GM18526 (cell line): Measurements from ENCODE around the gene EIF4G1.

Experiments
- POLR2A ChIP-seq: IDR thresholded peaks from 3 replicates; pipeline ENCODE4 v1.6.1; 2011; ENCODE audit not compliant: insufficient read length; ENCODE audit errors: extremely low read depth

EIF4G1 gene

DNA sequence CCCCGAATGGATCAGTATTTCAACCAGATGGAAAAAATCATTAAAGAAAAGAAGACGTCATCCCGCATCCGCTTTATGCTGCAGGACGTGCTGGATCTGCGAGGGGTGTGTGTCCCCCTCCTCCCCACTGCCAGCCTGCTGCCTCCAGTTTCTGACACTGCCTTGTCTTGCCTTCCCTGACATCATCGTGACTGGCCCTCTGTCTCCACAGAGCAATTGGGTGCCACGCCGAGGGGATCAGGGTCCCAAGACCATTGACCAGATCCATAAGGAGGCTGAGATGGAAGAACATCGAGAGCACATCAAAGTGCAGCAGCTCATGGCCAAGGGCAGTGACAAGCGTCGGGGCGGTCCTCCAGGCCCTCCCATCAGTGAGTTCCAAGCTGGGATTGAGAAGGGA lies 10.9 kb downstream of the EIF4G1 start:
- TF ChIP-seq POLR2A = no peak

DNA sequence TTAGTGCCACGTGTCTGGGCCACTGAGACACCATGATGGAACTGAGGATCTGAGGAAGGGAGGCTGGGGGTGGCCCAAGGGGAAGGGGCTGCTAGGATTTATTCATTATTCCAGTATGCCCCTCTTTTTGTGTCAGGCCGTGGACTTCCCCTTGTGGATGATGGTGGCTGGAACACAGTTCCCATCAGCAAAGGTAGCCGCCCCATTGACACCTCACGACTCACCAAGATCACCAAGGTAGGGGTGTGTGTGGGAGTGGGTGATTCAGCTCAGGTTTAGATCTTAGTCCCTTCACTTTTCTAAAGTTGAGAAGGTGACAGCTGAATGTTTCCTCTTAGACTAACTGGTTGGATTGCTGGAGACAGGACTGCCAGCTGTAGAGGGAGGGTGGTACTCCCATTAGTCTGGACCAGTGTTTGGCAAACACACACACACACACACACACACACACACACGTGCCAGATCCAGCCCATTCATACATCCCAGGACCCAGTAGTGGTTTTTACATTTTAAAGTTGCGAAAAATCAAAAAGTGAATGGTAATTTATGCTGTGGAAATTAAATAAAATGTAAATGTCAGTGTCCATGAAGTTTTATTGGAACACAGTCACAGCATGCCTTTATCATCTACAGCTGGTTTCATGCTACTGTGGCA lies 11.4 kb downstream of the EIF4G1 start:
- no peak for TF ChIP-seq POLR2A

DNA sequence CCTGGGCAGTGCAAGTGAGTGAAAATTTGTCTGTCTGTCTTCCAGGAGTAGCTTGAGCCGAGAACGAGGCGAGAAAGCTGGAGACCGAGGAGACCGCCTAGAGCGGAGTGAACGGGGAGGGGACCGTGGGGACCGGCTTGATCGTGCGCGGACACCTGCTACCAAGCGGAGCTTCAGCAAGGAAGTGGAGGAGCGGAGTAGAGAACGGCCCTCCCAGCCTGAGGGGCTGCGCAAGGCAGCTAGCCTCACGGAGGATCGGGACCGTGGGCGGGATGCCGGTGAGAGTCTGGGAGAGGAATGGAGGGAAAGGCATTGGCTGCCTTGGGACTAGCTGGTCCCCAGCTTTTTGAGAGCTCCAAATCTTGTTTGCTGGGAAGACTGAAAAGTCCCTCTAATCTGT lies 12.8 kb downstream of the EIF4G1 start:
- TF ChIP-seq POLR2A = no peak

DNA sequence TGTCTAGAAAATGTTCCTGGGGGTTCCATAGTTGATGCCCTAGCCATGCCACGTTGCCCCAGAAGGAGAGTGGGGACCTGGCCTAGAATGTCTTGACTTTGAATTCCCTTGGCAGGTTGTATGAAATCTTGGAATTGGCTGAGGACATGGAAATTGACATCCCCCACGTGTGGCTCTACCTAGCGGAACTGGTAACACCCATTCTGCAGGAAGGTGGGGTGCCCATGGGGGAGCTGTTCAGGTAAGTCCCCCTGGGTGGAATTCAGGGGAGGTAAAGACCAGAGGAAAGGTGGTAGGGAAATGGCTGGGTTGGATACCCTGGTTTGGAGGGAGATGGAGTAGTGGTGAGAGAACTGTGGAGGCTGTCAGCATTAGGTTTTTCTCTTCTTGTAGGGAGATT lies 14.1 kb downstream of the EIF4G1 start:
- no peak for TF ChIP-seq POLR2A

DNA sequence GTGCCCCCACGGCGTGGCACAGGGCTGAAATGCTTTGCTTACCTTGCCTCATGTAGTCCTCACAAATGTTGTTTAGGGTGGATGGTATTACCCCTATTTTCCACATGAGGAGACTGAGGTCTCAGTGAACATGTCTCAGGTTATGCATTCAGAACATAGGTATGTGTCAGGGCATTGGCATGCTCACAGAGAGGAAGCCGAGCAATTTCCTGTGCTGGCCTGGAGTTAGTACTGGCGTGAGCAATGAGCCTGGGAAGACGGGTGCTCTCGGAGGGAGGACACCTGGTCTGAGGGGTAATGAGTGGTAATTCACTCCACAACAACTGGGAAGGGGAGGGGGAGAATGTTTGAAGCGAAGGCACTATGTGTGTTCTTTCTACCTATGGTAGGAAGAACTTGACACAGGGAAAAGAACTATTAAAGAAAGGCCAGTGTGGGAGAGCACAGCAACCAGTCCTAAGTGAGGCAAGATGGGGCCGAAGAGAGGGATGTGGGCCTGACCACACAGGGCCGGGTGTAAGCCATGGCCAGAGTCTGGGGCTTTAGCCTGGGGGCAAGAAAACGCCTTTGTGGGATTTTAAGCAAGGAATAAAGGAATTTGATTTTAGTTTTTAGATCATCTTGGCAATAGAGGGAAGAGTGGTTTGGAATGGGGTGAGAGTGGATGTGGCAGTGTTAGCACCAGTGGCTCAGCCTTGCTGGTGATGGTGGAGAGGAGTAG lies 18.1 kb downstream of the EIF4G1 start:
- no peak for TF ChIP-seq POLR2A

DNA sequence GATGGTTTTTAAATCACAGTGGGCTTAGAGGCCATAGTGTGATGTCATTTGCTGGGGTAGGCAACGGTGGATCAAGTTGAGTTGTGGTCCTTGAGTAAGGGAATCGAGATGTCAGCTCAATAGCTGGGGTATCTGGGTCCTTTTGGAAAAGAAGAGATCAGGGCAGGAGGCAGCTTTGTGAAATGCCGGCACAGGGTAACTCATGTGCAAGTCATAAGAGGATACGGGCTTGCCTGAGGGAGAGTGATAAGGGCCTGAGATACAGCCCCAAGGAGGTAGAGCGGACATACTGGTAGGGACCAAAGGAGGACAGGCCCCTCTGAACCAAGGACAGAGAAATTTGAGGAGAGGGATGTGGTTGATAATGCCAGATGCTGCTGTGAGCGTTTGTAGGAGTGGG lies 18.8 kb downstream of the EIF4G1 start:
- no peak for TF ChIP-seq POLR2A

DNA sequence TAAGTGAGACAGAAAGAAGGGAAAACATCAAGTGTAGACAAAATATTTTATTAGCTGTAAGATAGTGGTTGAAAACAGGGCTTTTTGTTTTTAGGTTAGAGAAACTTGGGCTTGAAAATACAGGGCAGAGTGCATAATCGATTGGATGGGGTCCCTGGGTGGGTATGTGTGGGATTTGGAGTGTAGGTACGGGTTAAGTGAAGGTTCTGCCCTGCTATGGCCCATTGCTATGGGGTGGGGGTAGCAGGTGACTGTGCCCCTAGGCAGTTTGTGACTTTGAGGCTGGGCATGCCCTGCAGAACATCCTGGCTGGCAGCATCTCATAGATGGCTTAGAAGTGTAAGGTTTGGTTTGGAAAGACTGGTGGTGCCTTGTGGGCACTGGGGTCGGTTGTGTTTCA lies 19.3 kb downstream of the EIF4G1 start:
- TF ChIP-seq POLR2A = no peak

DNA sequence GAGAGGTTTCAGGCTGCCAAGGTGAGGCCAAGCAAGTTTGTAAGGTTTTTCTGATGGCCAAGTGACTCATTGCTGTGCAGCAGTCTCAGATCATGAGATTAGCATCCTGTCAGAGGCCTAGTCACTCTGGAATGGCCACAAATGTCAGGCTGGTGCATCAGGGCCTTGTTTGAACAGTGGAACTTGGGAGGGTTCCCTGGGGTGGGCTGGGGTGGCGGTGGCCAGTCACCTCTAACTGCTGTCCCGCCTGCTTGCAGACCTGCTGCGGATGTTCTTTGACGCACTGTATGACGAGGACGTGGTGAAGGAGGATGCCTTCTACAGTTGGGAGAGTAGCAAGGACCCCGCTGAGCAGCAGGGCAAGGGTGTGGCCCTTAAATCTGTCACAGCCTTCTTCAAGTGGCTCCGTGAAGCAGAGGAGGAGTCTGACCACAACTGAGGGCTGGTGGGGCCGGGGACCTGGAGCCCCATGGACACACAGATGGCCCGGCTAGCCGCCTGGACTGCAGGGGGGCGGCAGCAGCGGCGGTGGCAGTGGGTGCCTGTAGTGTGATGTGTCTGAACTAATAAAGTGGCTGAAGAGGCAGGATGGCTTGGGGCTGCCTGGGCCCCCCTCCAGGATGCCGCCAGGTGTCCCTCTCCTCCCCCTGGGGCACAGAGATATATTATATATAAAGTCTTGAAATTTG lies 20.2 kb downstream of the EIF4G1 start:
- no peak for TF ChIP-seq POLR2A

DNA sequence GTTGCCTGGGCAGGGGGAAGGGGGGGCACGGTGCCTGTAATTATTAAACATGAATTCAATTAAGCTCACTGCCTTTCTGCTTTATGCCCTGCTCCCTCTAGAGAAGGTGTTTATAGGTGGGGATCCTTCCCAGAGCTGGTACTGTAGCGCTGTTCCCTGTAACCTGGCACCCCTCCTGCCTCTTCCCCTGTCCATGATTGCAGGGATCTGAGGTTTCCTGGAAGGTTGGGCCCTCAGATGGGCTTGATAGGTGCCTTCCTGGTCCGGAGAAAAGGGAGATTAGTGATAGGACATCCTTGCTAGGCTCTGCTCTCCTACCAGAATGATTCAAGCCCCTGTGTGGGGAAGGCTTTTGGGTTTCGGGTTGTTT lies 20.9 kb downstream of the EIF4G1 start:
- no peak for TF ChIP-seq POLR2A

DNA sequence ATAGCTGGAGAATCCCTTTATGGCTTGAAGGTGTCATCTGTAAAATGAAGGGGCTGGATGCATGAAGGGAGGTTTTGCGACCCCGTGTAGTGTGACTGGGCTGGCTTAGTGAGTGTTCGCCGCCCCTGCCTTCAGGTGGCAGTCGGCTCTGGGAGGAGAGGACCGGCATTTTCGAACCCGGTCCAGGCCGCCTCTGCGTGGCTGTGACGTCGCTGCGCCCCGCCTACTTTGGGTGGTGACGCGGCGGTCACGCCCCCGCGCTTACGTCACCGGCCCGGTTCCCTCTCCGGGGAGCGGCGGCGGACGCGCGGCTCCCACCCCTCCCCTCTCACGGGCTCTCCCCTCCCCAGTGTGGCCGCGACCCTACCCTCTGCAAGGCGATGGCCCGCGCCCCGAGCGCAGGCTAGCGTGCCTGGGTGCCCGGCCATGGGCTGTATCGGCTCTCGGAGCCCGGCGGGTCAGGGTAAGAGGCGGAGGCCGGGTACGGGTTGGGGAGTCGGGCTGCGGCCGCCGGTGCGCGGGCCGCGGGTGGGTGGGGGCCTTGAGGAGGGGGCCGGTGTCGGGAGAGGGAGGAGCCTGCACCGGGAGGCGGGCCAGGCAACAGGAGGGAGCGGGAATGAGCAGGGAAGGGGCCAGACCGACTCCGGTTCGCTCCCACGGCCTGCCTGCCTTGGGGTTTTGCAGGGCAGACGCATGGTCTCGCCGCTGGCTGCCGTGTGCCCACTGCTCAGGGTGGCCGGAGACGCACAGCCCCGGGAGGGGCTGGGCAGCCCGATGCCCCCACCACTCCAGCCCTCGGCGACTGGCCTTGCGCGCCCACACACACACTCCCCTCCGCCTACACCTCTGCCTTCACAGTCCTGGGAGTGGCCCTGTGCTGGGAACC lies 21.5 kb downstream of the EIF4G1 start:
- TF ChIP-seq POLR2A = peak; percentile 56

DNA sequence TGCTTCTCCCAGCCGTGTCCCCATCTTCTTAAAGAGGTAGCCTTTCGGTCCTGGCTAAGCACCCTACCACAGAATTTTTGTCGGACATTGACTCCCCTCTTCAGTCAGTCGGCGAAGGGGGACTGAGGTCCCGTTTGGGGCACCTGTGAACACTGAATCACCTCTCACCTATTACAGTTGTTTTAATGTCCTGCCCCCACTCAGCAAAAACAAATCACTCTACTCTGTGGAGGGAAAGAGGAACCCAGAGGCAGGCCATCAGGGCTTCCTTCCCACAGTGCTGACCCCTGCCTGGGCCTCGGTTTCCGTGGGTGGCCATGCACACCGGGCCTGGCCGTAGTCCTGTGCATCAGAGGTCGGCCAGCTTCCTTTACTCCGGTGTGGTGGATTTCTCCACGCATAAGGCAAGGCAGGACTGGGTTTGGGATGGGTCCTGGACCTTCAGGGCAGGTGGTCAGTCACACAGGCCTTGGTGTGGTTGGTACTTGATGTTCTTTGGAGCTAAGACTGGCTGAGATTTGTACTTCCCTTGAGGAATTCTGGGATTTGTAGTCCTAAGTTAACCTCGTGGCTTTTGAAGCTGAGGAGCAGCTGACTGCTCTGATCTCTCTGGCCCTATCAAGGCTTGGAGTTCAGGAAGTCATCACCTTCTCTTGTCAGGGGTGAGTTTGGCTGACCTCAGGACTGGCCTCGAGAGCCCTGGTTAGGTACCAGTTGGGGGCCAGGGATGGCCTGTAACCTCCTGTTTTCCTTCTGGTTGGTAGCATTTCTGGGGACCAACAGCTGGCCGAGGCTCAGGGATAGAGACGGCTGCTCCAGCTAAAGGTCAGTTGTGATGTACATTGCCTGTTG lies 22.4 kb downstream of the EIF4G1 start:
- no peak for TF ChIP-seq POLR2A

DNA sequence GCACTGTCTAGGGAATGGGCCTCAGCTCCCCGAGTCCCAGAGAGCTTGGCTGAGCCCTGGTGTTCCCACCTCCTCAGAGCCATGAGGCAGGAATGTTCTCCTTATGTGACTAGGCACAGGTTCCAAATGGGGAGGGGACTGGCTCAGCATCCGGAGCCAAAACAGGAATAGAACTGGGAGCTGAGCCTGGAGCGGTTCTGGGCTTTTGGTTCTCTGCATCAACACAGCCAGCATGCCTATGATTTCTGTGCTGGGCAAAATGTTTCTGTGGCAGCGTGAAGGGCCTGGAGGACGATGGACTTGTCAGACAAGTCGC lies 23.0 kb downstream of the EIF4G1 start, which contains the start of gene FAM131A:
Gene FAM131A (plus strand): TSS at position 202 of the 316 bp plus-strand sequence. CDS start 31 bp downstream, at position 233.
- no peak for TF ChIP-seq POLR2A

DNA sequence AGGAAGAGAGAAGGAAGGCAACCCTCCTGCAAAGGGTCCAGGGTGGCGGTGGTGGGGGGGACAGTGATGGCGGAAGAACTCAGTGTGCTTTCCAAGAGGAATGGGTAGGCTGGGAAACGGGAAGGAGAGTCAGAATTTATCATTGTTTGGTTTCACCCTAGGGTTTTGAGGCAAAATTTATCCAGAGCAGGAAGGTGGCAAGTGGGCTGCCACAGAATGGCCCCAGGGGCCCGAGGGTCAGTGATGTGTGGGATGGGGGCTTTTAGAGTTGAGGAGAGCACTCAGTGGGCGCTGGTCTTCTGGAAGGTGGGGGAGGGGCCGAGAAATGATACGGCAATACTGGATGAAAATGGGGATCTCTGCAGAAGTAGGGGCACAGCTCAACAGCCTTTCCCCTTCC lies 23.6 kb downstream of the EIF4G1 start:
- no peak for TF ChIP-seq POLR2A

DNA sequence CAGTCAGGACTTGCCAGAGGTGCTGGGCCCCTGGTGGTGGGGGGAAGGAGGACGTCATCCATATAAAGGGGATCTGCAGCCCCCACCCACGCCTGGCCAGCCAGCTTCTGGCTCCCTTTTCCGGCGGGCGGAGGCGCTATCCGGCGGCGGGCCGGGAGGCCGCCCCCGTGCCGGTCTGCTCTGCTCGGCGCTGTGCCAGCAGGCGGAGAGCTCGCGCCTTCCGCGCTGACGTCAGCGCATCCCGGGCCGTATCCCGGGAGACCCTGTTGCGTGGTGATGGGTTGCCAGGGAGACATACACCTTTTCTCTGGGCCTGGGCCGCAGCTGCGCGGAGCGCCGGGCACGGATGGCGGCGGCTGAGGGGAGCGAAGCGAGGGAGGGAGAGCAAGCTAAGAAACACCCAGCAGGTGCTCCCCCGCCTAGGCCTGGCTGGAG lies 24.1 kb downstream of the EIF4G1 start:
- TF ChIP-seq POLR2A = no peak

DNA sequence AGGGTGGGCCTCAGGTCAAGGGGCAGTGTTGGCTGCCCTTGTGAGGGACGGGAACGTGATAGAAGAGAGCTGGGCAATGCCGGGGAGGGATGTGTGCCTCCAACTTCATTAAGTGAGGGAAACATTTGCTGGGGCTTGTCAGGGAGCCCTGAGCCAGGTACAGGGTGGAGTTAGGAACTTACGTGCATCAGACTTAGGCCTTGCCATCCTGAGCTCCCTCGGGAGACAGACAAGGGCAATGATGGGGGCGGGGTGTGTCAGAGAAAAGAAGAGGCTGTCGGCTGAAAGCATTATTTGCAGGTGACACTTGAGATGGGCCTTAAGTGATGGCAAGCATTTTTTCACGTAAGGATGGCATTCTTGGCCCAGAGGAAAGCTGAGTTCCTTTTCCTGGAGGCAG lies 24.6 kb downstream of the EIF4G1 start:
- no peak for TF ChIP-seq POLR2A

DNA sequence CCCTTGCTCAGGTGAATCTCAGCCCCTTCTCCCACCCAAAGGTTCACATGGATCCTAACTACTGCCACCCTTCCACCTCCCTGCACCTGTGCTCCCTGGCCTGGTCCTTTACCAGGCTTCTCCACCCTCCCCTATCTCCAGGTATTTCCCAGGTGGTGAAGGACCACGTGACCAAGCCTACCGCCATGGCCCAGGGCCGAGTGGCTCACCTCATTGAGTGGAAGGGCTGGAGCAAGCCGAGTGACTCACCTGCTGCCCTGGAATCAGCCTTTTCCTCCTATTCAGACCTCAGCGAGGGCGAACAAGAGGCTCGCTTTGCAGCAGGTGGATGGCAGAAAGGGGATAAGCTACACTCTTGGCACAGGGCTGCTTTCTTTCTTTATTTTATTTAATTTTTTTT lies 27.5 kb downstream of the EIF4G1 start:
- no peak for TF ChIP-seq POLR2A
